Heart left ventricle (tissue), 16 donors: ENCODE data around the gene NSD2. TPM values are rescaled to one million over a fixed set of nuclear protein-coding genes. Genes with fewer than 3 reads are reported as not detected.

Experiments used
- ATAC-seq, 4 donors: fragments of 200-7000 bp; cut with Tn5 transposase; one replicate each; pipeline ENCODE4 v1.9.1; 2020 to 2022; ENCODE audit warnings: moderate library complexity in 4 of 4, mild to moderate bottlenecking in 3 of 4, moderate number of reproducible peaks in 1 of 4
- DNase-seq, 5 donors: peaks; one replicate each; pipeline ENCODE4 v3.0.0-alpha.2; 2020
- H3K27ac ChIP-seq, 12 donors: fragments of 200-600 bp; sonication (generic) in 4 of 12; one replicate each; pipeline versions ENCODE4 v1.5.0 to v1.8.0; 2016 to 2022; ENCODE audit warnings: mild to moderate bottlenecking in 2 of 12
- H3K27me3 ChIP-seq, 9 donors: fragments of 200-600 bp; sonication (generic) in 2 of 9; one replicate each; pipeline versions ENCODE4 v1.5.1 to v1.8.0; 2016 to 2022; ENCODE audit warnings: mild to moderate bottlenecking in 3 of 9
- H3K36me3 ChIP-seq, 9 donors: fragments of 200-600 bp; sonication (generic) in 2 of 9; one replicate each; pipeline versions ENCODE4 v1.5.0 to v1.8.0; 2018 to 2022; ENCODE audit warnings: mild to moderate bottlenecking in 2 of 9
- H3K4me1 ChIP-seq, 12 donors: fragments of 200-600 bp; sonication (generic) in 4 of 12; one replicate each; pipeline versions ENCODE4 v1.5.0 to v1.8.0; 2016 to 2022; ENCODE audit warnings: mild to moderate bottlenecking in 3 of 12
- H3K4me3 ChIP-seq, 12 donors: fragments of 200-600 bp; sonication (generic) in 4 of 12; one replicate each; pipeline versions ENCODE4 v1.5.0 to v1.8.0; 2017 to 2022; ENCODE audit warnings: mild to moderate bottlenecking in 9 of 12, moderate library complexity in 4 of 12
- H3K9me3 ChIP-seq, 12 donors: fragments of 200-600 bp; sonication (generic) in 4 of 12; one replicate each; pipeline versions ENCODE4 v1.5.0 to v1.8.0; 2016 to 2022; ENCODE audit warnings: mild to moderate bottlenecking in 1 of 12
- POLR2A ChIP-seq, 2 donors: fragments of 450-650 bp; IDR thresholded peaks; one replicate each; pipeline ENCODE4 v1.6.1; 2017; ENCODE audit warnings: antibody characterized with exemption in 2 of 2, mild to moderate bottlenecking in 2 of 2, moderate library complexity in 2 of 2
- WGBS, 4 donors: extraction: QIAGEN DNeasy Blood & Tissue Kit in 2 of 4; methylation state at CpG; one replicate each; pipeline versions ENCODE4 v1.1.5 to v1.1.7; 2013 to 2018; 5-methylcytosine and 5-hydroxymethylcytosine counted together
- intact Hi-C, 10 donors: fragments of 100-400 bp; cut with DNase I; formaldehyde crosslinking; loops; one replicate each; pipeline versions ENCODE4 v1.11.1 to v1.14.2; 2022
- polyA plus RNA-seq, 2 donors: library from polyadenylated mRNA; stranded (reverse); fragments of 200-250 nt; gene quantifications; one replicate each; pipeline ENCODE4 v1.2.3, GENCODE V29; 2013
- total RNA-seq, 9 donors: library from RNA; depleted of rRNA in 2 of 9; stranded (reverse); fragments of >200 nt in 2 of 9; fragmentation: NEBNext Ultra II Directional in 3 of 9; extraction: Animal tissue kit (Norgen Biotek cat#: 25700) in 3 of 9; gene quantifications; one replicate each; pipeline versions ENCODE4 v1.1.0 to v1.2.4, GENCODE V29; 2016 to 2023
- TF ChIP-seq, protein P1 (sequence below), 12 donors: fragments of 200-600 bp; sonication (generic) in 4 of 12; IDR thresholded peaks; one replicate each; pipeline versions ENCODE4 v1.5.0 to v1.8.0; 2018 to 2022; ENCODE audit warnings: antibody characterized with exemption in 12 of 12, mild to moderate bottlenecking in 5 of 12
- donor health status: ischemic (EF 13 %, LVEDD 7.1; RV severe dilation, severe dysfunction).
- donor health status: healthy with polysubstance abuse.
- donor health status: DM: no; HTN: yes; CAD: no.
- donor health status: DM: no; HTN: no; CAD: no.
- donor health status: ischemic (EF 25% LVEDD 6.9; RV normal size, moderate dysfunction).
- donor health status: ischemic (EF 25% LVEDD 5.7; RV mildly dilated, moderate dysfunction).
- donor health status: healthy.
- donor health status: DM: yes; HTN: yes; CAD: no.
- donor health status: ischemic (EF 35%, LVEDD 5.7; RV mildly dilated, moderate dysfunction).
- donor health status: nonischemic (EF 11% LVEDD 7.7; RV severe dilation, severe dysfunction).
- donor health status: DM: yes; HTN: yes; CAD: no.
- donor health status: PGD.
- donor health status: ischemic (EF 29% LVEDD 5.4; RV normal size, mild dysfunction).
- donor health status: nonischemic (EF 23%, LVEDD 6.1; RV moderate dilation, normal function).

Gene NSD2
- total and polyA plus RNA-seq, 11 donors: 11.4 to 63.3 (median 39.0) TPM

DNA sequence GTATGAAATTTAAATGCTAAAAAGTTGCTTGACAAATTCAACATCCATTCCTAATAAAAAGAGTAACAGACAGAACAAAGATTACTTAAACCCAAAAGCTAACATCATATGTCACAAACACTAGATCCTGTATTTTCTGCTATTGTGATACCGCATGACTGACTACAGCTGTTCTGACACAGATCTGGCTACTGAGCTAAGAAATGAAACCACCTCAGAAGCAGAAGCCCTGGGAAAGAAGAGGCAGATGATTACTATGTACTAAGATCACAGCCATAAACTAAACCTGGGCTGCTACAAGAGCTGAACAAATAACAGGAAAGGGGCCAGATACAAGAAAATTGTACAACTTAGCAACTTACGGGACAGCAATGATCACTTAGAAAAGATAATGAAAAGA lies 24.6 kb upstream of the NSD2 start:
- ATAC-seq (no peak), DNase-seq (no peak)
- no peak overlapping the region for H3K4me3 ChIP-seq
- TF ChIP-seq, protein P1, sequence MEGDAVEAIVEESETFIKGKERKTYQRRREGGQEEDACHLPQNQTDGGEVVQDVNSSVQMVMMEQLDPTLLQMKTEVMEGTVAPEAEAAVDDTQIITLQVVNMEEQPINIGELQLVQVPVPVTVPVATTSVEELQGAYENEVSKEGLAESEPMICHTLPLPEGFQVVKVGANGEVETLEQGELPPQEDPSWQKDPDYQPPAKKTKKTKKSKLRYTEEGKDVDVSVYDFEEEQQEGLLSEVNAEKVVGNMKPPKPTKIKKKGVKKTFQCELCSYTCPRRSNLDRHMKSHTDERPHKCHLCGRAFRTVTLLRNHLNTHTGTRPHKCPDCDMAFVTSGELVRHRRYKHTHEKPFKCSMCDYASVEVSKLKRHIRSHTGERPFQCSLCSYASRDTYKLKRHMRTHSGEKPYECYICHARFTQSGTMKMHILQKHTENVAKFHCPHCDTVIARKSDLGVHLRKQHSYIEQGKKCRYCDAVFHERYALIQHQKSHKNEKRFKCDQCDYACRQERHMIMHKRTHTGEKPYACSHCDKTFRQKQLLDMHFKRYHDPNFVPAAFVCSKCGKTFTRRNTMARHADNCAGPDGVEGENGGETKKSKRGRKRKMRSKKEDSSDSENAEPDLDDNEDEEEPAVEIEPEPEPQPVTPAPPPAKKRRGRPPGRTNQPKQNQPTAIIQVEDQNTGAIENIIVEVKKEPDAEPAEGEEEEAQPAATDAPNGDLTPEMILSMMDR (IDR thresholded peaks at IDR 0.05): no peak
- no peak for TF ChIP-seq POLR2A (IDR thresholded peaks at IDR 0.05)
- intact Hi-C loops: no loop called here
- H3K36me3 ChIP-seq: peaks cover 0 to 66% (median 25%) of the 10 kb centered on the region in 9 donors
- H3K9me3 ChIP-seq: no peaks in the 10 kb centered on the region
- 92 to 95% (median 92%) methylated on average over 2 of the region's 2 CpGs for WGBS, 4 donors
- peaks cover 0 to 45% (median 21%) of the 10 kb centered on the region in 12 donors for H3K4me1 ChIP-seq
- H3K27ac ChIP-seq: no peak overlapping the region
- no peaks in the 10 kb centered on the region for H3K27me3 ChIP-seq

DNA sequence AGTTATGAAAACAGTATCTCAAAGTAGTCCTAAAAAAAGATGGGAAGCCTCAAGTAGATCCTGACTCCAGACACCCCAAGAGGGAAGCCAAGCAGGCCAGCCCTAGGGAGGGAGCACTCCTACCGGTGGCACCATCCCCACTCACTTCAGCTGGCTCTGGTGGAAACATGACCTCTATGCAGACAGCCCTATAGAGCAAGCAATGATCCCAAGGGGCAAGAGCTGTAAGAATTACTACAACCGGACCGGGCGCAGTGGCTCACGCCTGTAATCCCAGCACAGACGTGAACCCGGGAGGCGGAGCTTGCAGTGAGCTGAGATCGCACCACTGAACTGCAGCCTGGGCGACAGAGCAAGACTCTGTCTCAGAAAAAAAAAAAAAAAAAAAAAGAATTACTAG lies 20.9 kb upstream of the NSD2 start:
- WGBS, 4 donors: 74 to 80% (median 76%) methylated on average over 10 of the region's 10 CpGs
- H3K9me3 ChIP-seq: no peaks in the 10 kb centered on the region
- DNase-seq (no peak), ATAC-seq (no peak)
- intact Hi-C loops: loop anchor here in 1 of 10 donors (10.0 kb wide), 1 partner anchor 55 kb away; the partner anchor contains the start of gene FGFR3
- H3K4me3 ChIP-seq: no peak overlapping the region
- TF ChIP-seq, protein P1 (IDR thresholded peaks at IDR 0.05): no peak
- no peak for TF ChIP-seq POLR2A (IDR thresholded peaks at IDR 0.05)
- no peaks in the 10 kb centered on the region for H3K27me3 ChIP-seq
- no peak overlapping the region for H3K27ac ChIP-seq
- H3K36me3 ChIP-seq: peaks cover 0 to 36% (median 20%) of the 10 kb centered on the region in 9 donors
- H3K4me1 ChIP-seq: peaks cover 0 to 45% (median 16%) of the 10 kb centered on the region in 12 donors

DNA sequence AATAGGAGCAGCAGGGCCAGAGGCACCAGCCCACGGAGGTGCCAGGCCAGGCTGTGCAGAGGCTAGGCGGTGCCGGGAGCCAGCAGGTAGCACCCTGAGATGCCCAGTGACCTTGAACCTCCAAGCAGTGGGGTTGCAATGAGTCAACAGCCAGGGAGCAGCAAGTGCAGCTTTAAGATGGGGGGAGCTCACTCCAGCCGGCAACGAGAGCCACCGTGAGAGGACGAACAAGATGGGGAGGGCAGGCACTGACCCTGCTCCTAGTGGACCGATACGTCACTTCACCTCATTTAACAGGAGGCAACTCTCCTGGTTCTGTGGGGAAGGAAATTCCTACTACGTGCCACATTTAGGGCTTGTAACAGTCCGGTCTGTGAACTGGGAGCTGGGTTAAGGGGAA lies 20.0 kb upstream of the NSD2 start:
- Histone ChIP-seq H3K36me3 (peaks cover 0 to 27% (median 14%) of the 10 kb centered on the region in 9 donors), H3K4me3 (peak overlapping the region in 1 of 12 donors; percentile 21), H3K9me3 (no peaks in the 10 kb centered on the region), H3K27ac (peak overlapping the region in 9 of 12 donors; percentile 2 to 65 (median 55)), H3K27me3 (no peaks in the 10 kb centered on the region), H3K4me1 (peaks cover 0 to 48% (median 18%) of the 10 kb centered on the region in 12 donors)
- TF ChIP-seq, protein P1 (IDR thresholded peaks at IDR 0.05): no peak
- TF ChIP-seq POLR2A (IDR thresholded peaks at IDR 0.05): no peak
- ATAC-seq (peak in 1 of 4 donors; percentile 24), DNase-seq (no peak)
- intact Hi-C loops: loop anchor here in 1 of 10 donors (10.0 kb wide), 1 partner anchor 56 kb away; the partner anchor contains the start of gene FGFR3
- 46 to 65% (median 53%) methylated on average over 10 to 11 of the region's 11 CpGs for WGBS, 4 donors

DNA sequence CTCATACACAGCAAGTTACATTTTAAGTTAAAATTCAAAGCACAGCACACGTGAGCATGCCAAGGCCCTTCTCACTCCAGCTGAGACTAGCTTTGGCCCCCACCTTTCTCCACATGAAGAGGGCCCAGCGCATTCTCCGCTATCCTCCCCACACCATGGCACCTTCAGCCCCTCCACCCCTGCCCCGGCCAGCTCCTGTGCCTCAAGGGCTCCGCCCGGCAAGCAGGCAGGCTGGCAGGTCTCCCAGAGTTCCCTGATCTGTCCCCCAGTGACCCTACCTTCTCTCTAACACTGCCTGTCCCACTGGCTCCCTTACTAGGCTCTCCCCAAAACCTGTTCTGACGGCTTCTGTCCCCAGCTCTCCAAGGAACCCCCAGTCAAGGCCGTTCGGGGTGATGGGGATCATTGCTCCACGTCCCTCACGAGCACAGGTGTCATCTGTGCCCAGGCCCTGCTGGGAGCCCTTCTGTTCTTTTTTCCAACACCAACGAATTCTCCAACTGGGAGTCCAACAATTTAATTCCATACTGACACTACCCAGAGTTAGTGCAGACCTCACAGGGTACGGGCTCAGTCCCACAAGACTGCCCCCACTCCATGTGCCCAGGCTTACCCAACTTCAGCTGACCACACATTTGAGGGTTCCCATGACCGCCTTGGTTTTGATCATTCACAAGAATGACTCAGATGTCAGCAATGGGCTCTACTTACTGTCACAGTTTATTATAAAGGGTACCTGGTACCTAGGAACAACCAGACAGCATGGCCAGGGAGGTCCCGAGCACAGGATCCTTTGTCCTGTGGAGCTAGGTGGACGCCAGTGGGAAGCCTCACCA lies 19.4 kb upstream of the NSD2 start:
- Histone ChIP-seq H3K36me3 (peaks cover 0 to 21% (median 10%) of the 10 kb centered on the region in 9 donors), H3K4me3 (peak overlapping the region in 1 of 12 donors; percentile 21), H3K27ac (peak overlapping the region in 9 of 12 donors; percentile 2 to 65 (median 55)), H3K4me1 (peaks cover 0 to 51% (median 19%) of the 10 kb centered on the region in 12 donors), H3K27me3 (no peaks in the 10 kb centered on the region), H3K9me3 (no peaks in the 10 kb centered on the region)
- intact Hi-C loops: loop anchor here in 1 of 10 donors (10.0 kb wide), 1 partner anchor 57 kb away; the partner anchor contains the start of gene FGFR3
- no peak for TF ChIP-seq POLR2A (IDR thresholded peaks at IDR 0.05)
- TF ChIP-seq, protein P1 (IDR thresholded peaks at IDR 0.05): no peak
- 67 to 76% (median 73%) methylated on average over 15 to 16 of the region's 16 CpGs for WGBS, 4 donors
- ATAC-seq (peak; percentile 17 to 52 (median 21)), DNase-seq (peak in 4 of 5 donors; percentile 44 to 80 (median 62))
